ENCODE data around the gene CST3.
"Not testable (repeated sequence)": the region's sequence is repeated elsewhere in the genome, so short reads cannot be mapped to it uniquely, and the experiment has no call there.

The CST3 gene

DNA sequence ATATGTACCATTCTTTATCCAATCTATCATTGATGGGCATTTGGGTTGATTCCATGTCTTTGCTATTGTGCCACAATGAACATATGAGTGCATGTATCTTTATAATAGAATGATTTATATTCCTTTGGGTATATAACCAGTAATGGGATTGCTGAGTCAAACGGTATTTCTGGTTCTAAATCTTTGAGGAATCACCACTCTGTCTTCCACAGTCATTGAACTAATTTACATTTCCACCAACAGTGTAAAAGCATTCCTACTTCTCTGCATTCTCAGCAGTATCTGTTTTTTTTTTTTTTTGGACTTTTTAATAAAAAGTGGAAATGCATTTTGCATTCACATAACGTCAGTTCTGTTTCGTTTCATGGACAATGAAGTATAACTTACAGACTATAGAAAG is 15.4 kb downstream of the CST3 start:
- H3K9me3 ChIP-seq (ENCODE audit: control insufficient read depth, insufficient read depth, low read length); H3K4me1 ChIP-seq (ENCODE audit: insufficient read depth, low read length); H3K36me3 ChIP-seq (ENCODE audit: insufficient read depth, low read length); H3K9ac ChIP-seq (ENCODE audit: low read depth, low read length): not testable (repeated sequence)

DNA sequence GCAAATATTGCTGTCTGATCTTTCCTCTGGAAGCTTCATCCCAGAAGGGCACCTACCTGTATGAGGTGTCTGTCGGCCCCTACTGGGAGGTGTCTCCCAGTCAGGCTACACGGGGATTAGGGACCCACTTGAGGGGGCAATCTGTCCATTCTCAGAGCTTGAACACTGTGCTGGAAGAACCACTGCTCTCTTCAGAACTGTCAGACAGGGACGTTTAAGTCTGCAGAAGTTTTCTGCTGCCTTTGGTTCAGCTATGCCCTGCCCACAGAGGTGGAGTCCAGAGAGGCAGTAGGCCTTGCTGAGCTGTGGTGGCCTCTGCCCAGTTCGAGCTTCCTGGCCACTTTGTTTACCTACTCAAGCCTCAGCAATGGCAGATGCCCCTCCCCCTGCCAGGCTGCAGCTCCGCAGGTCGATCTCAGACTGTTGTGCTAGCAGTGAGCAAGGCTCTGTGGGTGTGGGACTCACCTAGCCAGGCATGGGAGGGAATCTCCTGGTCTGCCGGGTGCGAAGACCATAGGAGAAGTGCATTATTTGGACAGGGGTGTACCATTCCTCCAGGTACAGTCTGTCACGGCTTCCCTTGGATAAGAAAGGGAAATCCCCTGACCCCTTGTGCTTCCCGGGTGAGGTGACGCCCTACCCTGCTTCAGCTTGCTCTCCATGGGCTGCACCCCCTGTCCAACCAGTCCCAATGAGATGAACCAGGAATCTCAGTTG is 16.9 kb downstream of the CST3 start:
- H3K4me1 ChIP-seq (ENCODE audit: insufficient read depth, low read length); H3K9ac ChIP-seq (ENCODE audit: low read depth, low read length); H3K36me3 ChIP-seq (ENCODE audit: insufficient read depth, low read length); H3K9me3 ChIP-seq (ENCODE audit: control insufficient read depth, insufficient read depth, low read length): not testable (repeated sequence)

DNA sequence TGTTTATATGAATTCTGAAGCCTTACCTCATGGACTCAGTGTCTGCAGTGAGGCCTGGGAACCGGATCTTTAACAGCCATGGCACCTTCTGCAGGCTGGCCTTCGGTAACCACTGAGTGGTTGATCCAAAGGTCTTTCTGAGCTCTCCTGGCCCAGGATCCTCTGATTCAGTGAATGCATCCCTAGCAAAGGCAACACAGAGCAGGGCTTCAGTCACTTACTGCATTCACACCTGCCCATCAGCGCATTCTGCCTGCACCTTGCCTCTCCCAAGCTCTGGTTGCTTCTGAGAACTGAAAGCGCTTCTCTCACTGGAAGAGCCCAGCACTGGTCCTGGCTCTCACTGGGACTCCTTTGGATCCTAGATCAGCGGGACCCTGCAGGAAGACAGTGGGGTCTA is 23.6 kb downstream of the CST3 start:
- no peaks in the 10 kb centered on the region for H3K9me3 ChIP-seq (ENCODE audit: control insufficient read depth, insufficient read depth, low read length)

DNA sequence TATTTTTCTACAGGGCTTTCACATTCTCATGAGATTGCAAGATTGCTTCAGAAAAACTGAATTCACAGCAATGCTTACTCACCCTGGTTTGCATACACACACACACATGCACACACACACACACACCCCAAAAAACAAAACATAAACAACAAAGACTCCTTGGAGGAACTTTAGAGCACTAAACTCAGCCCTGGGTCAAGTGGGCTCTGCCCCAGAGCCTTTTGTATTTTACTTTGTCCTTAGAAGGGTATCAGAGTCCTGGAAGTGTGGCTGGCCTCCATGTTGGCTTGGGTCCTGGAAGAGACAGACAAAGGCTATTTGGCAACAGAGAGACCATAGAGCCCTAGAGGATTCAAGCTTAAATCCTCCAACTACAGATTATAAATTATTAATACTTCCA is 24.1 kb downstream of the CST3 start:
- Histone ChIP-seq H3K9ac (ENCODE audit: low read depth, low read length) (no peak overlapping the region), H3K36me3 (ENCODE audit: insufficient read depth, low read length) (no peaks in the 10 kb centered on the region), H3K4me1 (ENCODE audit: insufficient read depth, low read length) (peaks cover 10% of the 10 kb centered on the region), H3K9me3 (ENCODE audit: control insufficient read depth, insufficient read depth, low read length) (no peaks in the 10 kb centered on the region)

More for the DNA sequence above, 23.6 kb downstream of the CST3 start:
- H3K36me3 ChIP-seq (ENCODE audit: insufficient read depth, low read length), result no peaks in the 10 kb centered on the region
- peaks cover 7% of the 10 kb centered on the region for H3K4me1 ChIP-seq (ENCODE audit: insufficient read depth, low read length)
- H3K9ac ChIP-seq (ENCODE audit: low read depth, low read length), result no peak overlapping the region

DNA sequence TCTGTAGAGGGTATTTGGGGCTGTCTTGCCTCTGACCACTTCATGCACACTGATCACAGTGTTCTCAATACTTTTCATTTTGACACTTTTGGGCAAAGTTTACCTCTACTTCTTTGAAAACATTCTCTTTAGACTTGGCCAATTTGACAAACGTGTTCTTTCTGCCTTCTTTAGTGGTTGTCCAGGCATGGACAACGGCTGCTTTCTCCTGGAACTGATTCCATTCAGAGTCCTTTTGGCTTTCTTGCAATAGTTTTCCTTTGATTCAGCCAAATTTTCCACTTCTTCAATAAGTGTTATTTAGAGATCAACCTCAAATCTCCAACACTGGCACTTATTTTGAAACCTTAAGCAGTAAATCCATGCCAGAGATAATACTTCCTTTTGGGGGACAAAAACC is 25.4 kb downstream of the CST3 start:
- H3K9me3 ChIP-seq (ENCODE audit: control insufficient read depth, insufficient read depth, low read length), result no peaks in the 10 kb centered on the region
- no peak overlapping the region for H3K9ac ChIP-seq (ENCODE audit: low read depth, low read length)
- no peaks in the 10 kb centered on the region for H3K36me3 ChIP-seq (ENCODE audit: insufficient read depth, low read length)
- H3K4me1 ChIP-seq (ENCODE audit: insufficient read depth, low read length), result peaks cover 10% of the 10 kb centered on the region

DNA sequence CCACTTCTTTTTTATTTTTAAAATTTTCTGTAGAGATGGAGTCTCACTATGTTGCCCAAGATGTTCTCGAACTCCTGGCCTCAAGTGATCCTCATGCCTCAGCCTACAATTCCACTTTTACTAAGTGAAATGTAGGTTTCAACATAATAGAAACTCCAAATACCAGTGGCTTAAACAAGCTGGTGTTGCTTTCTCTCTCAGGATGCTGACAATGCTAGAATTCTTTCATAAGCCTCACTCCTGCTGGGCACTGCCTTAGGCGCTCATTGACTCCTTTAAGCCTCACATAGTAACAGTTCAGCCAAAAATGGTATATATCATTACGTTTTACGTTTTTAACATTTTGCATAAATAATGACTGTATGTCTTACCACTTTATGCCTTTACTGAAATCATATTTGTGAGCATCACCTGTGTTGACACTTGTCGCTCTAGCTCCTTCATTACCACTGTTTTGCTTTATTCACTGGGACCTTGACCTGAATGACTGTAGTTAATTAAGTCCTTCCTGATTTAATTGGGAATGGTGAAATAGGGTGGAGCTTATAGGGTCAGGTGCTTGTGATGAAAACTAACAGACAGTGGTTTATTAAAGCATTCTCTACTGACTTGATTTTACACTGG is 28.2 kb downstream of the CST3 start:
- H3K9ac ChIP-seq (ENCODE audit: low read depth, low read length), result no peak overlapping the region

DNA sequence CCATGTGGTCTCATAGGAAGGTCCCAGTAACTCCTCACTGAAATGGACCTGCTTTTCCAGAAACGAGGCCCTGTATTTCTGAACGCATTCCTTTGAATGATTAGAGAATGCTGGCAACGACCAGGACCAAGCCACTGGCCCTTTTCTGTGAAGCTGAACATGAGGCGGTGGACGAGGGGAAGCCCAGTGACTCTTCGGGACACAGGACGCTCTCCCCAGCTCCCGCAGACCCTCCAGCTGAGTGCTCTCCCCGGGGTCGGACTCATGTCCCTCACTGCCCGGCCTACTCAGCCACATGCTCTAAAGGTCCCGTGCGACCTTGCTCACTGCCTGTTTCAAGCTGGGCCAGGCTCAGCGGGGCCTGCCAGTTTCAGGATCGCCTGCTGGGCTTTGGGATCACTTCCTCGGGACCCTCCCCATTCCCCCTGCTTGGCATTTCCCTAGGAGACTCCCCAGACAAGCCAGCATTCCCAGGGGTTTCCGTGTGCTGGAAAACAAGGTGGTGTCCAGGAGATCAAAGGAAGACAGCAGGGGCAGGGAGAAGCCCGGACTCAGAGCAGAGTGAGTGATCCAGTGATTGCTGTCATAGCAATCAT is 29.4 kb downstream of the CST3 start:
- peaks cover 10% of the 10 kb centered on the region for H3K4me1 ChIP-seq (ENCODE audit: insufficient read depth, low read length)
- no peak overlapping the region for H3K9ac ChIP-seq (ENCODE audit: low read depth, low read length)
- no peaks in the 10 kb centered on the region for H3K36me3 ChIP-seq (ENCODE audit: insufficient read depth, low read length)
- H3K9me3 ChIP-seq (ENCODE audit: control insufficient read depth, insufficient read depth, low read length), result no peaks in the 10 kb centered on the region

More for the DNA sequence above, 28.2 kb downstream of the CST3 start:
- Histone ChIP-seq H3K4me1 (ENCODE audit: insufficient read depth, low read length) (peaks cover 10% of the 10 kb centered on the region), H3K36me3 (ENCODE audit: insufficient read depth, low read length) (no peaks in the 10 kb centered on the region), H3K9me3 (ENCODE audit: control insufficient read depth, insufficient read depth, low read length) (no peaks in the 10 kb centered on the region)

DNA sequence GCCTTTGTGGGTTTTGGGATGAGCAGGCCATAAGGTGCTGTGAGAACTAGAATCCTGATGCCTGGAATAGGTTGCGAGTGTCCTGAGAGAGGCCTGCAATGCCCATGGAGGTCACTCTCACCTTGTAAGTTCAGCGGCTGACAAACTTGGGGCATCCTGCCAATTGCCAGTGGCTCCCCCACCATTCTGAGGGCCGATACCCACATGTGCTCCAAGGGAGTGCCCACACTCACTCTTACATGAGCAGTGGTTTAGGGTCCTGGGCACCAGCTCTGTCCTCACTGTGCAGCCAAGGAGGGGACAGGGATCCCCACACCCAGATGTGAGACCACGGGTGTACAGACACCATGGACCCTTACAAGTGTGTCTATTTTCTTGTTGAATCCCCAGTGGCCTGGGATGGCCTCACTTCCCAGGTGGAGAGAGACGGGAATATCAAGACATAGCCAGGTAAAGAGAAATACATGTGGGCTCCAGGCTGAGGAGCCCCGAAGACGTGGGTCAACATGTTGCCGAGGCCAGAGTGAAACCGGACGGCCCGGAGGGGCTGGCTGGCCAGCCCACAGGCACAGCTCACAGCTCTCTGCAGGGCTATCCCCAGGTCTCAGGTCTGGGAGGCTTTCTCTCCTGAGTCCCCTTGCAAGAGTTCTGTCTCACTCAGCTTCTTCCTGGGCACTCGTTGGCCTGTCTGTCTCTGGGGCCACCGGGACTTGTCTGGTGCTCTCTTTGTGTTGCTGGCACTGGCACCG is 30.1 kb downstream of the CST3 start:
- no peak overlapping the region for H3K9ac ChIP-seq (ENCODE audit: low read depth, low read length)
- no peaks in the 10 kb centered on the region for H3K36me3 ChIP-seq (ENCODE audit: insufficient read depth, low read length)
- H3K4me1 ChIP-seq (ENCODE audit: insufficient read depth, low read length), result peaks cover 10% of the 10 kb centered on the region
- no peaks in the 10 kb centered on the region for H3K9me3 ChIP-seq (ENCODE audit: control insufficient read depth, insufficient read depth, low read length)

DNA sequence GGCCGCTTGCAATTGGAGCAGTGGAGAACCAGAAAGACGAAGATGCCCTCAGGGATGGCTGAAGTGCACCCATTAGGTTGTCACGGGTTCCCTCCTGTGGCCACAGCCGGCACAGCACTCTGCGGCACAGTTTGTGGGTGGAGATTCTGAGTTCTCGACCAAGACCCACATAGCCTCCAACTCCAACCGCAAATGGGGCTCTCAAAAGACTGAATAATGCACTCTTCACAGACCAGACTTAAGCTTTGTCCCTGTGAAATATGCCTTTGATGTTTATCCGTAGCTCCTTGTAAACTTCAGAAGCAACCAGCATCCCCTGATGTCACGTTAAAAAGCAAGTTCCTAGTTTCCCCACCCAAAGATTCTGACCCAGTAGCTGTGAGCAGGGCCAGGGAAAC is 31.1 kb downstream of the CST3 start:
- H3K9me3 ChIP-seq (ENCODE audit: control insufficient read depth, insufficient read depth, low read length), result no peaks in the 10 kb centered on the region
- H3K4me1 ChIP-seq (ENCODE audit: insufficient read depth, low read length), result peaks cover 10% of the 10 kb centered on the region
- no peak overlapping the region for H3K9ac ChIP-seq (ENCODE audit: low read depth, low read length)
- no peaks in the 10 kb centered on the region for H3K36me3 ChIP-seq (ENCODE audit: insufficient read depth, low read length)

DNA sequence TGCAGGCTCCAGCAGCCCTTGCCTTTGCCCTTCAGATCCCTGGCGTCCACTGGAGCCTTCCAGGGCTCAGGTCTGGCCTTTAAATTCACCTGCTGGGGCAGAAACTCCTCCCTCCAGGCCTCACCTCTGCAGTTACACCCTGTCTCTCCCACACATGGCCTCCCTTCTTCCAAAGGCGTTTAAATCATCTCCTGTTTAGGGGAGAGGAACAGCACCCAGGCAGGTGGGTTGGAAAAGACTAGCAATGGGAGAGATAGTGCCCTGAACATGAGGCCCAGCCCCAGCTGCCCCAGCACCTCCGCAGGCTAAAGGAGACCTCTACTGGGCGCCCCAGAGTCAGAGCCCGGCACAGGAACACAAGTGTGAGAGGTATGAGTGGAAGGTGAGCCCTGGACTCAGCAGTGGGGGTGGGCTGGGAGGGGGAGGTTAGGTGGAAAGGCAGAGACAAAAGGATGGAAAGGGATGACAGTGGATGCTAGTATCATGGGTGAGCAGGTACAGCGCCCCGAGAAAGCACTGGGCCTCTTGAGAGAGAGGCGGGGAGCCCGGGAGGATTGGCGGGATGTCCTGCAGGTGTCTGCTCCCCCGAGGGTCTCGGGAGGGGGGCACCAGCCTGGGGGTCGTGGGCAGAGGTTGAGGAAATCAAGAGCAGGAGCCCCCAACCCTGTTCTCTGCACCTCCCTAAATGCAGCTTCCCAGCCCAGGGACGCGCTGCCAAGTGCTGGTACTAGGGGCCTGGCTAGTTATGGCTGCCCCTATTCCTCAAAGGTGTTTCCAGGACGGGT is 31.7 kb downstream of the CST3 start, which contains the start of gene CST9:
TSS of gene CST9 (minus strand) at position 51 of the 785 bp plus-strand sequence. CDS start 53 bp downstream, outside the sequence.
- Histone ChIP-seq H3K9me3 (ENCODE audit: control insufficient read depth, insufficient read depth, low read length) (no peaks in the 10 kb centered on the region), H3K4me1 (ENCODE audit: insufficient read depth, low read length) (peaks cover 10% of the 10 kb centered on the region), H3K36me3 (ENCODE audit: insufficient read depth, low read length) (no peaks in the 10 kb centered on the region), H3K9ac (ENCODE audit: low read depth, low read length) (no peak within 1 kb of the TSS)

DNA sequence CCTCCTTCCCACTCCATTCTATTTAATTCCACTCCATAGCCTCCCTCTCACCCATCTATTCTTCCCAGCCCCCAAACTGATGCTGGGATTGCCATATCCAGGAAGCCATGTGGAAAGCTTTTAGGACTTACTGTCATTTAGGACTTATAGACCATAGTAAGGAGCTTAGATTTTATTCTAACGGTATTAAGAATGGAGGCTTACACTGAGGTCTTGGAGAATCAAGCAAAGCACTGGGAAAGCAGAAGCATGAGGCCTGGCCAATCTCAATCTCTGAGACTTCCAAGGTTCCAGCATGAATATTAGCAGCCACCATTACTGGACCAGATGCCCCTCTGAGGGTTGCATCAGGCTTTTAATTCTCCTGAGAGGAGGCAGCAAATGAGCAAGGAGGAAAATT is 33.4 kb downstream of the CST3 start:
- Histone ChIP-seq H3K36me3 (ENCODE audit: insufficient read depth, low read length) (no peaks in the 10 kb centered on the region), H3K9me3 (ENCODE audit: control insufficient read depth, insufficient read depth, low read length) (no peaks in the 10 kb centered on the region), H3K9ac (ENCODE audit: low read depth, low read length) (no peak overlapping the region), H3K4me1 (ENCODE audit: insufficient read depth, low read length) (peaks cover 5% of the 10 kb centered on the region)

DNA sequence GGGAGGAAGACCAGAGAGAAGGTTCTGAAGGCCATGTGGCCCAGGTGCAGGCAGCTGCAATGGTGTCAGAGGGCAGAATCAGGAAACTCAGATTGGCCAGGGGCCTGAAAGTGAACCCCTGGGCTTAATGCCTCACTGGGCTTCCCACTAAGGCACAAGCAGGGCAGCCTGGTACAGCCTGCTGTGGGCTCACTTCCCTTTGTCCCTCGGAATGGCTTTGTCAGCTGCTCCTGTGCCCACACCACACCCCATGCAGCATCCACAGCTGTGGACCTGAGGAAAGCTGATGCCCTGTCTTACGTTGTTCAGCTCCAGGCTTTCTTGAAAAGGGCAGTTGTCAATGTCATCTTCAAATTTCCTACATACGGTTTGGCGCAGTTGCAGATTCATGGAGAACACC is 34.4 kb downstream of the CST3 start:
- H3K4me1 ChIP-seq (ENCODE audit: insufficient read depth, low read length), result no peaks in the 10 kb centered on the region
- no peaks in the 10 kb centered on the region for H3K9me3 ChIP-seq (ENCODE audit: control insufficient read depth, insufficient read depth, low read length)
- no peak overlapping the region for H3K9ac ChIP-seq (ENCODE audit: low read depth, low read length)
- H3K36me3 ChIP-seq (ENCODE audit: insufficient read depth, low read length), result no peaks in the 10 kb centered on the region

DNA sequence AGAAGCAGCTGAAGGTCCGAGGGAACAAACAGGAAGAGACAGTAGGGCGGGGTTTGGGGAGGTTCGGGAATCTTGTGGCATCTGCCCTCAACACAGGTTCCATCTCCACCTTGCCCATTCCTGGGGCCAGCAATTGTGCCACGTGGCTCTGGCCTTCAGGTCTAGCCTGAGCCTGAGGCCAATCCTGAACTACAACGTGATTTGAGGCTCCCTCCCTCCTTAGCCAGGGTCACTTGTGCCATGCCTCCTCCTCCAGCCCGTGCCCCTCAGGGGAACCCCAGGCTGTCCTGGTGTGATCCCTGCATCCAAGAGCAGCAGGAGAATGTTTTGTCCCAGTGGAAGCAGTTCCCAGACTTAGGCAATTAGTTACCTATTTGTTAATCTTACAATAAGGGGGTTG is 35.1 kb downstream of the CST3 start:
- no peaks in the 10 kb centered on the region for H3K9me3 ChIP-seq (ENCODE audit: control insufficient read depth, insufficient read depth, low read length)
- no peaks in the 10 kb centered on the region for H3K4me1 ChIP-seq (ENCODE audit: insufficient read depth, low read length)
- H3K36me3 ChIP-seq (ENCODE audit: insufficient read depth, low read length), result no peaks in the 10 kb centered on the region
- H3K9ac ChIP-seq (ENCODE audit: low read depth, low read length), result no peak overlapping the region

DNA sequence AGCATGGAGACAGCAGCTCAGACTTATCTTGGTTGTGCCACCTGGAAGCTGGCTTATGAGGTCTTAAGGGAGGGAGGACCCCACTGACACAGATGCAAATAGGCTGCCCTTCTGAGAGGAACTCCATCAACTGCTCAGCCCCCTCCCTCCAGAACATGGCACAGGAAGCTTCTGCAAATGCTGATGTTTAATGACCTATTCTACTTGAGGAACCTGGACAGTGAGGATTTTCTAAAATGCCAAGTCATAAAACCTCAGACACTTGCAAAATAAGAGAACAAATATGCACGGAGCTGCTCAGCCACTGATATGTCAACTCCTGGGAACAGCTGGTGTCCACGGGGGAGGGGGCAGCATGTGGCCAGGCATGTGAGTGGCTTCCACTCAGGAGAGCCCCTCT is 35.5 kb downstream of the CST3 start:
- Histone ChIP-seq H3K9me3 (ENCODE audit: control insufficient read depth, insufficient read depth, low read length) (no peaks in the 10 kb centered on the region), H3K9ac (ENCODE audit: low read depth, low read length) (no peak overlapping the region), H3K4me1 (ENCODE audit: insufficient read depth, low read length) (no peaks in the 10 kb centered on the region), H3K36me3 (ENCODE audit: insufficient read depth, low read length) (no peaks in the 10 kb centered on the region)

All from ES-I3 (cell line).